Cardiac fibroblast (primary cell): ENCODE measurements around the gene RARB.
A peak's percentile ranks its signal among the peaks of the same experiment; 100 is the strongest.

ENCODE experiments used
- DNase-seq, 2 donors: peaks; one replicate each; pipeline versions ENCODE4 v3.0.0 to v3.0.0-alpha.2; 2010; ENCODE audit warnings: low read depth in 2 of 2
- H3K4me3 ChIP-seq, 2 donors: replicated peaks in 1 of 2; 1 replicate in 1 of 2; 2 replicates in 1 of 2; pipeline ENCODE4 v1.5.1; 2011; ENCODE audit warnings: low read depth in 2 of 2, low read length in 2 of 2, mild to moderate bottlenecking in 2 of 2, moderate library complexity in 1 of 2
- CTCF ChIP-seq: IDR thresholded peaks from one replicate; pipeline ENCODE4 v1.5.1; 2011; ENCODE audit warnings: low read depth, mild to moderate bottlenecking, low read length, inconsistent platforms

Gene RARB

GRCh38 chr3:25556447-25556846 is 128.4 kb downstream of the RARB start:
- no peak for TF ChIP-seq CTCF
- no peak overlapping the region for H3K4me3 ChIP-seq
- peak in 1 of 2 donors; percentile 19 for DNase-seq

- peak; percentile 17 to 18 for DNase-seq
- no peak overlapping the region for H3K4me3 ChIP-seq
- TF ChIP-seq CTCF: no peak
Measured at GRCh38 chr3:25557694-25558093, 129.6 kb downstream of the RARB start.

- DNase-seq: peak; percentile 39 to 61
- TF ChIP-seq CTCF: no peak
- H3K4me3 ChIP-seq: no peak overlapping the region
Measured at GRCh38 chr3:25558121-25558520, 130.1 kb downstream of the RARB start.

GRCh38 chr3:25558796-25559195 is 130.7 kb downstream of the RARB start:
- H3K4me3 ChIP-seq: no peak overlapping the region
- no peak for TF ChIP-seq CTCF
- DNase-seq: no peak

- no peak for TF ChIP-seq CTCF
- peak; percentile 16 to 30 for DNase-seq
- no peak overlapping the region for H3K4me3 ChIP-seq
Measured at GRCh38 chr3:25563601-25564000, 135.5 kb downstream of the RARB start.

- H3K4me3 ChIP-seq: no peak overlapping the region
- DNase-seq: no peak
- TF ChIP-seq CTCF: no peak
Measured at GRCh38 chr3:25564075-25564474, 136.0 kb downstream of the RARB start.

GRCh38 chr3:25565807-25566206 is 137.7 kb downstream of the RARB start:
- TF ChIP-seq CTCF: no peak
- H3K4me3 ChIP-seq: no peak overlapping the region
- DNase-seq: no peak
